Posterior vena cava (tissue), 2 donors: ENCODE data around the gene KDM4C. TPM values are rescaled to one million over a fixed set of nuclear protein-coding genes. Genes with fewer than 3 reads are reported as not detected.
"Not testable (repeated sequence)": the region's sequence is repeated elsewhere in the genome, so short reads cannot be mapped to it uniquely, and the experiment has no call there.

Experiments used
- DNase-seq: peaks from one replicate; pipeline ENCODE4 v3.0.0-alpha.2; 2020; ENCODE audit warnings: low spot score
- intact Hi-C, 2 donors: fragments of 100-400 bp; cut with DNase I; formaldehyde crosslinking; loops; one replicate each; pipeline versions ENCODE4 v1.14.1 to v1.14.2; 2022 to 2023
- total RNA-seq, 2 donors: library from RNA; stranded (reverse); fragmentation: NEBNext Ultra II Directional; extraction: Animal tissue kit (Norgen Biotek cat#: 25700); gene quantifications; one replicate each; pipeline ENCODE4 v1.2.1, GENCODE V29; 2021
- donor health status: DM: yes; HTN: yes; CAD: no.
- donor health status: DM: yes; HTN: yes; CAD: no.

KDM4C gene
- total RNA-seq, 2 donors from 2014 or later = 31.1 to 36.7 TPM

DNA sequence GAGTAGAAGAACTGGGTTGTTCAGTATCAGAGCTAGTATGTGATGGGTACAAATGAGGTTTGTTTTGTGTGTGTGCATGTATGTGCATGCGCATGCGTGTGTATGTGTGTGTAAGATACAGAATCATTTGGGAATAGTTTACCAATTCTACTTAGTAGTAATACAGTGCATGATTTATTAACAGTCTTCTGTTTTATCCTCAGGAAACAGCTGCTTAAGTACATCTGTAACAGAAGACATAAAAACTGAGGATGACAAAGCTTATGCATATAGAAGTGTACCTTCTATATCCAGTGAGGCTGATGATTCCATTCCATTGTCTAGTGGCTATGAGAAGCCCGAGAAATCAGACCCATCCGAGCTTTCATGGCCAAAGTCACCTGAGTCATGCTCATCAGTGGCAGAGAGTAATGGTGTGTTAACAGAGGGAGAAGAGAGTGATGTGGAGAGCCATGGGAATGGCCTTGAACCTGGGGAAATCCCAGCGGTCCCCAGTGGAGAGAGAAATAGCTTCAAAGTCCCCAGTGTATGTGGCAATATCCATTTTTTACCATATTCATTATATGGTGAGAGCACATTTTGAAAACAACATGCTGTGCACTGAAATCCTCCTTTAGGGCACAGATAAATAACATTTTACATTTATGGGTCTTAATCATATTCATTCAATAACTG is 228.5 kb downstream of the KDM4C start:
- DNase-seq = no peak
- intact Hi-C loops = no loop called here

DNA sequence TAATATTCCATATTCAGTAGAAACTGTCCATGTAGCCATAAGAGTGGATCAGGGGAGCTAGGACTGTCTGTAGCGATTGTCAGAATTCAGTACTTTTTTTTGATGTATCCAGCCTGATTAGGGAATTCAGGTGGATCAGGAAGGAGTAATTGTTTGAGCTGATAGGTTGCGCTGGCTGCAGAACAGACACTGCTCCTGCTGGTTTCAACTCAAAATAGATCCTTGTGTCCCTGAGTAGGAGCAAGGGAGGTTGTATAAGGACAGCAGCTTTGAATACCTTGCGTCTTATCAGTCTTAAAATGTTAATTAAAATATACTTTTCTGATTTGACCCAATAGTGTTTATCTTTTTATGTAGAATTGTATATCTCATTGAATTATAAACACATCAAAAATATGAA is 229.6 kb downstream of the KDM4C start:
- intact Hi-C loops = no loop called here
- no peak for DNase-seq

DNA sequence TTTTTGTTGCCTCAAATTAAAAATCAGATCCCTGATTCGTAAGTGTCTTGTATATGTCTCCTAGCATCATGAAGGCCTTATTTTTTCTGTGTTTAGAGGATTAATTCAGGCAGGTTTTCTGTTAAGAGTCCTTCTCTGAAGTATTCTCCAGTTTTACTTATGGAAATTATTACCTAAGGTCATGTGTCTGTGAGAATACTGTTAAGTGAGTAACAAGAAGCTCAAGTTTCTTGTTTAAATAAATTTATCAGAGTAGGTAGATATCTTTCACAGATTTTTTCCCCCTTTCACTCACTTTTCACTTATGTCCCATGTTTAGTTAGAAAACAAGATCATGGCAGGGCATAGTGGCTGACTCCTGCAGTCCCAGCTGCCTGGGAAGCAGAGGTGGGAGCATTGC is 233.6 kb downstream of the KDM4C start:
- no peak for DNase-seq
- intact Hi-C loops = no loop called here

GRCh38 chr9:6996061-6996854 is 238.5 kb downstream of the KDM4C start:
- intact Hi-C loops = no loop called here
- DNase-seq = no peak

DNA sequence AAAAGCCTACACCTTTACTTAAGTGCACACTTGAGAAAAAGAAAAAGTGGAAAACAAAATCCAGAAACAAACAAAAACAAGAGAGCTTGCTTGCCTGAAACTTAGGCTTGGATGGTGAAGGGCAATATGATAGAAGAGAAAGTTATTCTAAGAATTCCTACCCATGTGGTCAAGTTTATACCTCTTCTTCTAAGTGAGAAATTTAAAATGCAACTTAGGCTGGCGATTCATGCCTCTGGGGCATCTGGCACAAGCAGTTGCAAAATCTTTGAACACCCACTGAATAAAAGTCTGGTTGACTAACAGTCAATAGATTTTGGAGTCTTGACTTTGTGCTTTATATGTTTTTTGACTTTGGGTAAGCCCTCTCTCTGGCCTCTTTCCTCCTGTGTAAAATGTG is 239.6 kb downstream of the KDM4C start:
- intact Hi-C loops = no loop called here
- no peak for DNase-seq

DNA sequence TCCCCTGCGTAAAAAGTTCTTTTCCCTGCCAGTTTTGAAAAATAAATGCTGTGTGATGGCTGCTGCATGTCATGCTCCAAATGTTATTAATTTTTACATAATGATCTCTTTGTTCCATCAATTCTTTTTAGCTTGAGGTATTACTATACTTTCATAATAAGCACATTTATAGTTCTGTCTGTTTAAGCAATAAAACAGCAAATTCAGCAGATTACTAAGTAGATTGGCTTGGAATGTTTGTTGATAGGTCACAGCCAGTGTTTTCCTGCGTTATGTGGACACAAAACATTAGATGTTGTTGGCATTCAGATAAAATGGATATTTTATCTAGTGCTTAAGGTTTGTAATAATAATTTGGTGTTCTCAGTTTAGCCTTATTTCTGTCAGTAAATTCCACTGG is 242.0 kb downstream of the KDM4C start:
- intact Hi-C loops = no loop called here
- DNase-seq = no peak

DNA sequence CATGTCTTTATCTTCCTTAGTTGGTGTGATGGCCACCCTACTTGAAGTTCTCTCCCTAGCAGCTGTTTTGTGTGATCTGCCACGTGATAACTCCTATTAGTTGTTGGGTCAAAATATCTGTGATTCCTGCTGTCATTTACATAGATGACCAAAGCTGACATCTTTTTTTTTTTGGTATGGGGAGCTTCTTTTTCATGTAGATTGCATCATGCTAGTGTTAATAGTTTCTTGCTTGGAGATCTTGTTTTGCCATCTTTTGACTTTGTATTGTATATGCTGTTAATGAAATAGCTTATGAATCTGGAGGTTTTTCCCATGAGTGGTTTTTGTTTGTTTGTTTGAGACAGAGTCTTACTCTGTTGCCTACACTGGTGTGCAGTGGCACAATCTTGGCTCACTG is 243.8 kb downstream of the KDM4C start:
- intact Hi-C loops = no loop called here
- no peak for DNase-seq

GRCh38 chr9:7003861-7004260 is 246.1 kb downstream of the KDM4C start:
- no peak for DNase-seq
- intact Hi-C loops = no loop called here

- DNase-seq = no peak
- intact Hi-C loops = no loop called here
Measured at GRCh38 chr9:7006417-7006816, 248.6 kb downstream of the KDM4C start.

- no peak for DNase-seq
- intact Hi-C loops = no loop called here
Measured at GRCh38 chr9:7008411-7008810, 250.6 kb downstream of the KDM4C start.

DNA sequence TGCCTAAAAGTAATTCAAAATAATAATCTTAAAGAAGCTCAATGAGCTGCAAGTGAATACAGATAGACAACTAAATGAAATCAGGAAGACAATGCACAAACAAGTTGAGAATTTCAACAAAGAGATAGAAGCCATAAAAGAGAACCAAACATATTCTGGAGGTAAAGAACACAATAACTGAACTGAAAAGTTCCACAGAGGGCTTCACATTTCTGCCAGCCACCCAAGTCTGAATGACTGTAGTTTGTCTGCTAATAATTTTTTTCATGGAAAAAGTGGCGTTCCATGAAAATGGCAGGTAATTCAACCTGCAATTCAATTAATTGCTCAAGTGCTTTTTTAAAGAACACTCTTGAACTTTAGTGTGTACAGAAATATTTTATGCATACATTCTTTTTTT is 251.3 kb downstream of the KDM4C start:
- DNase-seq = no peak
- intact Hi-C loops = no loop called here

GRCh38 chr9:7011395-7012067 is 253.8 kb downstream of the KDM4C start:
- DNase-seq = no peak
- intact Hi-C loops = no loop called here

DNA sequence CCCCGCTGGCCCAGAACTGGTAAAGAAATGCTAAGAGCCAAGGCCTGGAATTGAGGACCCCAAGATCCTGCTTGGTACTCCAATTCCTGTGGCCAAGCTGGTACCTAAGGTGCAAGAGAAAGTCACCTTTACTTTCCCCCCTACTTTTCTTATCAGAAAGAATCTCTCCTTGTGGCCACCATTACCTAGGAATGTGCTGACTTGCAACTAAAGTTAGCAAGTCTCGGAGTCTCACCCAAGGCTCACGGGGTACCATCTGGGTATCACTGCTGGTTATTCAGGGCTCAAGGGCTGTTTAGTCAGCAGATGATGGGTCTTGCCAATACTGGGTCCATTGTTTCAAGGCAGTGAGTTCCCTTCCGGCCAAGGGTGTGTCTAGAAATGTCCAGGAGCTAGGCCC is 270.2 kb downstream of the KDM4C start:
- no peak for DNase-seq
- intact Hi-C loops = no loop called here

DNA sequence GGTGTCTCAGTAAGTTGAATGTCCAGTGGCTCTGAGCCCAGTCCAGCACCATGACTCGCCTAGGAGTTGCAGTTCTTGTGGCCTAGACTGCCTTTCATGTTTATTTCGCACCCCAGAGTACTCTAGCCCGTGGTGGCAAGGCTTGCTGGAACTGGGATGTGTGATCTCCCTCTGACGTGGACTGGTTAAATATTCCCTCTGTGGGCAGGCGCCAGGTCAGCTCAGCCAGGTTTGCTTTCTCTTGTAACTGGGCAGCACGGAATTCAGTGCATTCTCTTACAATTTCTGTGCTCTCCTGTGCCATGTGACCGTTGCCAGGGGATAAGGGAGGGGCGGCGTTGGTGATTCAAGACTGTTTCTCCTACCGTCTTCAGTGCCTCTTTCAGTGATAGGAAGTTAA is 270.8 kb downstream of the KDM4C start:
- no peak for DNase-seq
- intact Hi-C loops = no loop called here

GRCh38 chr9:7030943-7031342 is 273.2 kb downstream of the KDM4C start:
- DNase-seq, intact Hi-C loops: not testable (repeated sequence)

DNA sequence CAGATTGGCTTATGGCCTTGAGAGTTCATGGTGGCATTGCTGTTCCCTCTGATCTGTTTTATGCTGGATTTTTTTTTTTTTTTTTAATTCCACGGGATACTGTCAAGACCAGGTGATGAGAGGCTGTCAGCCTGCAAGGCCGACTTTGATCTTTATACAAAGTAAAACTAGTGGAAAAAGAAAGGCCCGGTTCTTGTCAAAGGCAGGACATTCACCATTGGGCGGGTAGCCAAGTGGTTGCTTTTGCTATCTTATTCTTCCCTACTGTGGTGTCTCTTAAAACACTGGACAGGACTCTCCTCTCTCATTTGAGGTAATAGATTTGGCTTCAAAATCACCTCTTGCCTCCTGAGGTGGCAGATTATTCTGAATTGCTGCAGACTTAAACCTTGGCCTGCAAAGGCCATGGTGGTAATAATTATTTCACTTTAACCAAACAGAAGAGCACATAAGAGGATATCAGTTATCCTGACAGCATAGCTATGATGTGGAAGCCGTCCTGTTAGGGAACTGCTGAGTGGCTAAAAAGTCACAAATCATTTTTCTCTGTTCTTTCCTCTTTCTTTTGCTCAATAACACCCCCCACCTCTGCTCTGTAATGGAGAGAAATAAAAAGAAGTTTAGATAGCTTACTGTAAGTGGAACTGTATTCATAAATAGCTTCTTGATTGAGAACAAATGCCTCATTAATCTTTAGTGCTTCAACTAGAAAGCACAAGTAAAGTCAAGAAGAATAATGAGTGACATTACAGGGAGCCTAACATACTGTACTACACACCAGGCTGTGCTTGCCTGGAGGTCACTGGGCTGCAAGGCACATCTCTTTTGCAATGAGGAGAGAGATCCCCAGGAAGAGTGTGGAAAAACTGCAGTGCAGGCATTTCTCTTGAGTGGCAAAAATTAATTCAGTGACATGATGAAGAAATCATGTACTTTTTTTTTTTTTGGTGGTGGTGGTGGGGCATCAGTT is 275.6 kb downstream of the KDM4C start:
- intact Hi-C loops = no loop called here
- DNase-seq = no peak

DNA sequence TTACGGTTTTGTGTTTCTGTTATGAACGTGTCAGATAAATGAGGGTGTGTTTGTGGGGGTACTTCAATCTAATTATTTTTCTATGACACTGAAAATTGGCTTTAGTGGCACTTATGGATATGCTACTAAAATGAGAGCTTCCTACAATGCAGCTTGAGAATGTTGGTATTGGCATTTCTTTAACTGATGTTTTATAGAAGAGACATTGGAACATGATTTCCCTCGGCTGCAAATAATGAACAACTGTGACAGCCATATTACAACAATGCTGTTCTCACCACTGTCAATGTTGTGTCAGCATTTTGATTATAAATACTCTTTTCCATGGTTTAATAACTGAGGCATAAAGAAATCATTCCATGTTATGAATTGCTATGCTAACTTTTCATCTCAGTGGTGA is 279.4 kb downstream of the KDM4C start:
- intact Hi-C loops = no loop called here

GRCh38 chr9:7042124-7042523 is 284.4 kb downstream of the KDM4C start:
- intact Hi-C loops = no loop called here
- DNase-seq = no peak

More for the DNA sequence above, 279.4 kb downstream of the KDM4C start:
- no peak for DNase-seq

- intact Hi-C loops = no loop called here
- DNase-seq = no peak
Measured at GRCh38 chr9:7045361-7045760, 287.6 kb downstream of the KDM4C start.
